HepG2 (cell line): ENCODE results near the gene NIPAL1. TPM values are rescaled to one million over a fixed set of nuclear protein-coding genes. Genes with fewer than 3 reads are reported as not detected.

Experiments
- CC2D1A ChIP-seq: sonication (generic); formaldehyde crosslinking; IDR thresholded peaks from 2 replicates; pipeline ENCODE4 v1.8.1; 2023; ENCODE audit warnings: mild to moderate bottlenecking, missing genetic modification reagents
- HNRNPK ChIP-seq: fragments of 200-400 bp; formaldehyde crosslinking; IDR thresholded peaks from 2 replicates; pipeline ENCODE4 v1.6.1; 2018; ENCODE audit warnings: low read length, low read depth, moderate library complexity, mild to moderate bottlenecking; ENCODE audit not compliant: poor library complexity, severe bottlenecking
- NFE2 ChIP-seq: sonication (generic); formaldehyde crosslinking; IDR thresholded peaks from 2 replicates; pipeline ENCODE4 v1.4.0; 2020; ENCODE audit warnings: missing genetic modification reagents
- SATB2 ChIP-seq: sonication (generic); formaldehyde crosslinking; IDR thresholded peaks from 2 replicates; pipeline ENCODE4 v1.5.0; 2020; ENCODE audit warnings: missing genetic modification reagents
- TAF1 ChIP-seq: sonication (generic); formaldehyde crosslinking; IDR thresholded peaks from 2 replicates; pipeline ENCODE4 v1.4.0; 2020; ENCODE audit warnings: missing genetic modification reagents
- TBL1XR1 ChIP-seq: fragments of 150-350 bp; IDR thresholded peaks from 2 replicates; pipeline ENCODE4 v1.6.1; 2014; ENCODE audit warnings: borderline replicate concordance, low read length; ENCODE audit not compliant: partially characterized antibody
- ZNF205 ChIP-seq: IDR thresholded peaks from 2 replicates; pipeline ENCODE4 v1.6.1; 2018; ENCODE audit warnings: missing biosample characterization, missing genetic modification reagents
- ZNF577 ChIP-seq: sonication (generic); formaldehyde crosslinking; IDR thresholded peaks from 2 replicates; pipeline ENCODE4 v1.4.0; 2020; ENCODE audit warnings: mild to moderate bottlenecking, low read depth, missing genetic modification reagents, borderline replicate concordance
- polyA plus RNA-seq, 8 experiments: library from polyadenylated mRNA; depleted of rRNA in 3 of 8; stranded (reverse) in 7 of 8; unstranded in 1 of 8; fragments of >200 nt; fragmentation: Illumina TruSeq in 4 of 8; extraction: Trizol in 4 of 8; gene quantifications; 2 replicates each; pipeline versions ENCODE4 v1.2.1 to v1.2.3, GENCODE V29; 2011 to 2016; ENCODE audit warnings: low read depth in 4 of 8, missing spikeins in 1 of 8, mixed read lengths in 1 of 8; ENCODE audit not compliant: insufficient read depth in 1 of 8
- total RNA-seq, 5 experiments: library from RNA; depleted of rRNA; stranded (reverse); fragments of >200 nt; fragmentation: Illumina TruSeq; extraction: Trizol; gene quantifications; 2 replicates each; pipeline ENCODE4 v1.2.3, GENCODE V29; 2016; ENCODE audit warnings: low read depth in 1 of 5
- TF ChIP-seq, protein P1 (sequence below): sonication (generic); formaldehyde crosslinking; IDR thresholded peaks from 2 replicates; pipeline ENCODE4 v1.5.0; 2020; ENCODE audit warnings: mild to moderate bottlenecking, missing genetic modification reagents, borderline replicate concordance

The NIPAL1 gene
- total and polyA plus RNA-seq, 2 of the 13 experiments (the other 11 are each of a cell fraction or from before 2014, with no cell fraction given): 1.4 to 3.4 TPM

DNA sequence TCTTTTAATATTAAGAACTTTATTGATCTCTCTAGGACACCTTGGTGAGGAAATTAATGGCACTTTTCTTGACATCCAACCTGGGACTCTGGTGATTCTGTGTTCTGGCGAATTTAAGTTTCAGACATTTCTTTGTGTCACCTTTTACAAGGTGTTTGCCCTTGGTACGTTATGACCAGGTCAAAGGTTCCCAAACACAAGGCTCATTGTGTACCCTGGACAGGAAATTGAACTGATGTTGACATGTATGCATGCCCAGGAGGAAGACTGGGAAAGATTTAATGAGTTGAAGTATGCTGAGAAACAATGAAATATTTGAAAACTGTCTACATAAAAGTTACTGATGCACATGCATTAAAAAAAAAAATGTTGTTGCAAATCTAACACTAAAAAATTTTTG lies 22.1 kb downstream of the NIPAL1 start (continued):
- TF ChIP-seq, protein P1, sequence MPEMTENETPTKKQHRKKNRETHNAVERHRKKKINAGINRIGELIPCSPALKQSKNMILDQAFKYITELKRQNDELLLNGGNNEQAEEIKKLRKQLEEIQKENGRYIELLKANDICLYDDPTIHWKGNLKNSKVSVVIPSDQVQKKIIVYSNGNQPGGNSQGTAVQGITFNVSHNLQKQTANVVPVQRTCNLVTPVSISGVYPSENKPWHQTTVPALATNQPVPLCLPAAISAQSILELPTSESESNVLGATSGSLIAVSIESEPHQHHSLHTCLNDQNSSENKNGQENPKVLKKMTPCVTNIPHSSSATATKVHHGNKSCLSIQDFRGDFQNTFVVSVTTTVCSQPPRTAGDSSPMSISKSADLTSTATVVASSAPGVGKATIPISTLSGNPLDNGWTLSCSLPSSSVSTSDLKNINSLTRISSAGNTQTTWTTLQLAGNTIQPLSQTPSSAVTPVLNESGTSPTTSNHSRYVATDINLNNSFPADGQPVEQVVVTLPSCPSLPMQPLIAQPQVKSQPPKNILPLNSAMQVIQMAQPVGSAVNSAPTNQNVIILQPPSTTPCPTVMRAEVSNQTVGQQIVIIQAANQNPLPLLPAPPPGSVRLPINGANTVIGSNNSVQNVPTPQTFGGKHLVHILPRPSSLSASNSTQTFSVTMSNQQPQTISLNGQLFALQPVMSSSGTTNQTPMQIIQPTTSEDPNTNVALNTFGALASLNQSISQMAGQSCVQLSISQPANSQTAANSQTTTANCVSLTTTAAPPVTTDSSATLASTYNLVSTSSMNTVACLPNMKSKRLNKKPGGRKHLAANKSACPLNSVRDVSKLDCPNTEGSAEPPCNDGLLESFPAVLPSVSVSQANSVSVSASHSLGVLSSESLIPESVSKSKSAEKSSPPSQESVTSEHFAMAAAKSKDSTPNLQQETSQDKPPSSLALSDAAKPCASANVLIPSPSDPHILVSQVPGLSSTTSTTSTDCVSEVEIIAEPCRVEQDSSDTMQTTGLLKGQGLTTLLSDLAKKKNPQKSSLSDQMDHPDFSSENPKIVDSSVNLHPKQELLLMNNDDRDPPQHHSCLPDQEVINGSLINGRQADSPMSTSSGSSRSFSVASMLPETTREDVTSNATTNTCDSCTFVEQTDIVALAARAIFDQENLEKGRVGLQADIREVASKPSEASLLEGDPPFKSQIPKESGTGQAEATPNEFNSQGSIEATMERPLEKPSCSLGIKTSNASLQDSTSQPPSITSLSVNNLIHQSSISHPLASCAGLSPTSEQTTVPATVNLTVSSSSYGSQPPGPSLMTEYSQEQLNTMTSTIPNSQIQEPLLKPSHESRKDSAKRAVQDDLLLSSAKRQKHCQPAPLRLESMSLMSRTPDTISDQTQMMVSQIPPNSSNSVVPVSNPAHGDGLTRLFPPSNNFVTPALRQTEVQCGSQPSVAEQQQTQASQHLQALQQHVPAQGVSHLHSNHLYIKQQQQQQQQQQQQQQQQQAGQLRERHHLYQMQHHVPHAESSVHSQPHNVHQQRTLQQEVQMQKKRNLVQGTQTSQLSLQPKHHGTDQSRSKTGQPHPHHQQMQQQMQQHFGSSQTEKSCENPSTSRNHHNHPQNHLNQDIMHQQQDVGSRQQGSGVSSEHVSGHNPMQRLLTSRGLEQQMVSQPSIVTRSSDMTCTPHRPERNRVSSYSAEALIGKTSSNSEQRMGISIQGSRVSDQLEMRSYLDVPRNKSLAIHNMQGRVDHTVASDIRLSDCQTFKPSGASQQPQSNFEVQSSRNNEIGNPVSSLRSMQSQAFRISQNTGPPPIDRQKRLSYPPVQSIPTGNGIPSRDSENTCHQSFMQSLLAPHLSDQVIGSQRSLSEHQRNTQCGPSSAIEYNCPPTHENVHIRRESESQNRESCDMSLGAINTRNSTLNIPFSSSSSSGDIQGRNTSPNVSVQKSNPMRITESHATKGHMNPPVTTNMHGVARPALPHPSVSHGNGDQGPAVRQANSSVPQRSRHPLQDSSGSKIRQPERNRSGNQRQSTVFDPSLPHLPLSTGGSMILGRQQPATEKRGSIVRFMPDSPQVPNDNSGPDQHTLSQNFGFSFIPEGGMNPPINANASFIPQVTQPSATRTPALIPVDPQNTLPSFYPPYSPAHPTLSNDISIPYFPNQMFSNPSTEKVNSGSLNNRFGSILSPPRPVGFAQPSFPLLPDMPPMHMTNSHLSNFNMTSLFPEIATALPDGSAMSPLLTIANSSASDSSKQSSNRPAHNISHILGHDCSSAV (CRISPR knock-in tag): no peak
- no peak for TF ChIP-seq ZNF205 (CRISPR knock-in tag)
- no peak for TF ChIP-seq TBL1XR1
- no peak for TF ChIP-seq SATB2
- TF ChIP-seq ZNF577 (CRISPR knock-in tag): no peak
- no peak for TF ChIP-seq TAF1
- no peak for TF ChIP-seq CC2D1A (CRISPR knock-in tag)
- no peak for TF ChIP-seq NFE2
- no peak for TF ChIP-seq HNRNPK
